Activated CD4-positive, alpha-beta T cell treated with anti-CD3 and anti-CD28 coated beads, Interleukin-2, amount 10 ng/mL, durations not matched to agents 7 days and 5 days (primary cell): ENCODE measurements around the gene MS4A15. TPM values are rescaled to one million over a fixed set of nuclear protein-coding genes. Genes with fewer than 3 reads are reported as not detected.
"Not testable (repeated sequence)": the region's sequence is repeated elsewhere in the genome, so short reads cannot be mapped to it uniquely, and the experiment has no call there.

ENCODE experiments used
- CTCF ChIA-PET: fragments of 350-600 bp; sonication (Branson Sonifier 250); formaldehyde crosslinking; loops from one replicate; lab custom pipeline; 2021; ENCODE audit warnings: antibody characterized with exemption; lab: Charles Lee
- POLR2A ChIA-PET: fragments of 350-600 bp; sonication (Branson Sonifier 250); formaldehyde crosslinking; loops from one replicate; lab custom pipeline; 2021; ENCODE audit warnings: antibody characterized with exemption; lab: Charles Lee
- DNase-seq: peaks from one replicate; pipeline ENCODE4 v3.0.0-alpha.2; 2020
- H3K27ac Mint-ChIP-seq: one replicate; pipeline ENCODE4 v1.8.0; 2021; ENCODE audit warnings: mild to moderate bottlenecking, moderate library complexity, mixed read lengths
- H3K27me3 Mint-ChIP-seq: one replicate; pipeline ENCODE4 v1.8.0; 2021; ENCODE audit warnings: mixed read lengths
- H3K36me3 Mint-ChIP-seq: one replicate; pipeline ENCODE4 v1.8.0; 2021; ENCODE audit warnings: low read depth, mixed read lengths
- H3K4me1 Mint-ChIP-seq: one replicate; pipeline ENCODE4 v1.8.0; 2021; ENCODE audit warnings: mixed read lengths
- H3K4me3 Mint-ChIP-seq: one replicate; pipeline ENCODE4 v1.8.0; 2021; ENCODE audit warnings: mild to moderate bottlenecking, moderate library complexity, mixed read lengths
- H3K9me3 Mint-ChIP-seq: one replicate; pipeline ENCODE4 v1.8.0; 2021; ENCODE audit warnings: mixed read lengths
- total RNA-seq, 2 experiments: library from RNA; stranded (reverse); gene quantifications; one replicate each; pipeline ENCODE4 v1.2.3, GENCODE V29; 2021

MS4A15 gene, protein sequence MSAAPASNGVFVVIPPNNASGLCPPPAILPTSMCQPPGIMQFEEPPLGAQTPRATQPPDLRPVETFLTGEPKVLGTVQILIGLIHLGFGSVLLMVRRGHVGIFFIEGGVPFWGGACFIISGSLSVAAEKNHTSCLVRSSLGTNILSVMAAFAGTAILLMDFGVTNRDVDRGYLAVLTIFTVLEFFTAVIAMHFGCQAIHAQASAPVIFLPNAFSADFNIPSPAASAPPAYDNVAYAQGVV
- total RNA-seq: not detected

GRCh38 chr11:60756307-60757032 lies at the start of gene MS4A15:
MS4A15 (plus strand) TSS chr11:60756867; CDS start chr11:60763734, 6,867 bp downstream.
- Mint-ChIP-seq H3K36me3 (no peaks in the 10 kb centered on the region), H3K27ac (no peak within 1 kb of the TSS), H3K4me3 (no peak within 1 kb of the TSS), H3K9me3 (no peaks in the 10 kb centered on the region), H3K4me1 (no peaks in the 10 kb centered on the region), H3K27me3 (peaks cover 30% of the 10 kb centered on the region)
- DNase-seq: no peak
- ChIA-PET CTCF (interaction anchor here (0.6 to 1.4 kb wide), 4 partner anchors 8 to 805 kb away, joined by 3 read pairs; no protein-coding TSS in a partner anchor), POLR2A (no interaction called here)

GRCh38 chr11:60706931-60707330 lies 49.7 kb upstream of the MS4A15 start:
- CTCF ChIA-PET: no interaction called here
- Mint-ChIP-seq H3K36me3 (no peaks in the 10 kb centered on the region), H3K4me3 (no peak overlapping the region), H3K27ac (no peak overlapping the region), H3K9me3 (no peaks in the 10 kb centered on the region), H3K4me1 (no peaks in the 10 kb centered on the region), H3K27me3 (peaks cover 11% of the 10 kb centered on the region)
- POLR2A ChIA-PET: no interaction called here
- no peak for DNase-seq

- Mint-ChIP-seq H3K27me3 (peaks cover 9% of the 10 kb centered on the region), H3K36me3 (no peaks in the 10 kb centered on the region), H3K27ac (no peak overlapping the region), H3K4me1 (no peaks in the 10 kb centered on the region), H3K9me3 (no peaks in the 10 kb centered on the region), H3K4me3 (no peak overlapping the region)
- DNase-seq: no peak
- ChIA-PET POLR2A (no interaction called here), CTCF (no interaction called here)
These were observed 46.2 kb upstream of the MS4A15 start for GRCh38 chr11:60710482-60710881.

- no peak overlapping the region for H3K27ac Mint-ChIP-seq
- no peaks in the 10 kb centered on the region for H3K9me3 Mint-ChIP-seq
- no peak for DNase-seq
- H3K27me3 Mint-ChIP-seq: peaks cover 9% of the 10 kb centered on the region
- CTCF ChIA-PET: no interaction called here
- POLR2A ChIA-PET: no interaction called here
- no peak overlapping the region for H3K4me3 Mint-ChIP-seq
- no peaks in the 10 kb centered on the region for H3K4me1 Mint-ChIP-seq
- no peaks in the 10 kb centered on the region for H3K36me3 Mint-ChIP-seq
These were observed 45.4 kb upstream of the MS4A15 start for GRCh38 chr11:60711276-60711675.

DNA sequence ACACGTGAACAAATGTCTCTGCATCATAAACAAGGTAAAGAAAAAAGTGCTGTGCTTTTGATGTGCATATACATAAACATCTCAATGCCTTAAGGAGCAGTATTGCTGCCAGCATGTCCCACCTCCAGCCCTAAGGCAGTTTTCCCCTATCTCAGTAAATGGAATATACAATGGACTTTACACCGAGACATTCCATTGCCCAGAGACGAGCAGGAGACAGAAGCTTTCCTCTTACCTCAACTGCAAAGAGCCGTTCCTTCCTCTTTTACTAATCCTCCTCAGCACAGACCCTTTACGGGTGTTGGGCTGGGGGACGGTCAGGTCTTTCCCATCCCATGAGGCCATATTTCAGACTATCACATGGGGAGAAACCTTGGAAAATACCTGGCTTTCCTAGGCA lies 43.2 kb upstream of the MS4A15 start:
- H3K27me3 Mint-ChIP-seq, CTCF ChIA-PET, POLR2A ChIA-PET, H3K9me3 Mint-ChIP-seq, DNase-seq, H3K27ac Mint-ChIP-seq, H3K4me1 Mint-ChIP-seq, H3K36me3 Mint-ChIP-seq, H3K4me3 Mint-ChIP-seq: not testable (repeated sequence)

DNA sequence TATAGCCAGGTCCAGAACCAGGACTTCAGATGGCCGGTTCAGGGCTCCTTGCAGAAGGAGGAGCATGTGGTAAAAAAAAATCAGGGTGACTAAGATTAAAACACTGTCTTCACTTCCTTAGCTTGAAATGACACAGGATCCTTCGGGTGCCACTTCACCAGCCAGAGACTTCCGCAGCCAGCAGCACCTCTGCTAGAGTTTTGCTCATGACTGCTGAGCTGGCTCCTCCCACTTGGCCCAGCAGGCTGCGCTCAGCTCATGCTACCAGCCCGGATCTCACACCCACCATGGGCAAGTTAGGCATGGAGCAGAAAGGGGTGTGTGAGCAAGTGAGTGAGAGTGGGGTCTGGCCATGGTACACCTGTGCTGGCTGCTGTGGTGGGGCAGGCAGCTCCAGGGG lies 38.7 kb upstream of the MS4A15 start:
- Mint-ChIP-seq H3K4me1 (no peaks in the 10 kb centered on the region), H3K27ac (no peak overlapping the region), H3K36me3 (no peaks in the 10 kb centered on the region), H3K9me3 (no peaks in the 10 kb centered on the region), H3K4me3 (no peak overlapping the region), H3K27me3 (peaks cover 2% of the 10 kb centered on the region)
- ChIA-PET CTCF (no interaction called here), POLR2A (no interaction called here)
- no peak for DNase-seq

DNA sequence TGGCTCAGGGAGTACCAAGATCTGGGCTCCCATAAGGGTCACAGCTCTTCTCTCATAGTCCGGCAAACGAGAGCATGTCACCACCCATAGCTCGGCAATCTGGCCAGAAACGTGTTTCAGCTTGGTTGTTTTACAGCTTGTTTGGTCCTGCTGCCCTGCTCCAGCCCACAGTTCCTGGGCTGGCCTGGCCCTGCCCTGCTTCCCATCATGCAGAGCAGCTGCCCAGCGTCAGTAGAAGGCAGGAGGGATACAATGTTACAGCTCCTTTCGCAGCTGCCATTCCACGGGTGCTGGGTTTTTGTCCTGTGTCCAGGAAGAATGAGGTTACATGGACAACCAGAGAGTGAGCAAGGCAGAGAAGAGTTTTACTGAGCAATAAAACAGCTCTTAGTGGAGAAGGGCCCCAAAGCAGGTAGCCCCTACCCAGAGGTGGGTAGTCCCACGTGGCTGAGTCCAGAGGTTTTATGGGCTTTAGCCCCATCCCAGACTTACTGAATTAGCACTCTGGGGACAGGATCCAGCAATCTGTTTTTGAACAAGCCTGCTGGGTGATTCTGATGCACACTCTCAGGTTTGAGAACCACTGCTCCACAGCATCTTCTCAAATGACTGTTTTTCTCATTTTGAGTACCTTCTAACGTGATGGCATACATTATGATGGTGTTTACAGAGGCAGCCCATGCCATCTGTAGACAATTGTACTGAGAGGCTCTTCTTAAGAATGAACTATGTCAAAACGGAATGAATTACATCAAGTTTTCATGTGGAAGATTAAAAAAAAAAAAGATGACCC lies 37.9 kb upstream of the MS4A15 start:
- Mint-ChIP-seq H3K9me3 (no peaks in the 10 kb centered on the region), H3K4me1 (no peaks in the 10 kb centered on the region), H3K36me3 (no peaks in the 10 kb centered on the region), H3K27ac (no peak overlapping the region), H3K27me3 (peaks cover 2% of the 10 kb centered on the region), H3K4me3 (no peak overlapping the region)
- ChIA-PET CTCF (no interaction called here), POLR2A (no interaction called here)
- no peak for DNase-seq

DNA sequence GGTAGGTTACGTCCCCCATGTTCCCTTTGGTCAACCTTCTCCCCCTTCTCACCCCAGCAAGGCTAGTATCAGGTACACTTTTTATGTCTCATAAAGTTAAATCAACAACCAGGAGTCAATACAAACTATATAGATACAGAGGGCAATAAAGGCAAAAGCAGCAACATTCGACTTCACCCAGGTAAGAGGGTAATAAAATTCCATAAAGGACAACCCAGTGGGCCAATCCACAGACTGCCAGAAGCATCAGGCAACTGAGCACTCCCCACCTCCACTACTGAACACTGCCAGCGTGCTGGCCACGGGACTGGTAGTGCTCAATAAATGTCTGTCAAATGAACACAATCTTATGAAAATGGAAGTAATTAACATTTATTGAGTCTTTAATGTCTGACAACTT lies 37.3 kb upstream of the MS4A15 start:
- POLR2A ChIA-PET: no interaction called here
- H3K4me3 Mint-ChIP-seq: no peak overlapping the region
- no peaks in the 10 kb centered on the region for H3K9me3 Mint-ChIP-seq
- no peak for DNase-seq
- peaks cover 2% of the 10 kb centered on the region for H3K27me3 Mint-ChIP-seq
- H3K4me1 Mint-ChIP-seq: no peaks in the 10 kb centered on the region
- H3K27ac Mint-ChIP-seq: no peak overlapping the region
- H3K36me3 Mint-ChIP-seq: no peaks in the 10 kb centered on the region
- CTCF ChIA-PET: no interaction called here

- H3K27me3 Mint-ChIP-seq: peaks cover 2% of the 10 kb centered on the region
- no peak for DNase-seq
- no peak overlapping the region for H3K27ac Mint-ChIP-seq
- POLR2A ChIA-PET: no interaction called here
- no peak overlapping the region for H3K4me3 Mint-ChIP-seq
- CTCF ChIA-PET: no interaction called here
- no peaks in the 10 kb centered on the region for H3K36me3 Mint-ChIP-seq
- H3K4me1 Mint-ChIP-seq: no peaks in the 10 kb centered on the region
- no peaks in the 10 kb centered on the region for H3K9me3 Mint-ChIP-seq
These were observed 36.2 kb upstream of the MS4A15 start for GRCh38 chr11:60720460-60720859.

- H3K27me3 Mint-ChIP-seq: peaks cover 9% of the 10 kb centered on the region
These were observed 32.2 kb upstream of the MS4A15 start, which contains the start of gene MS4A18 for GRCh38 chr11:60724420-60724819. MS4A18 (plus strand) TSS chr11:60724720.

DNA sequence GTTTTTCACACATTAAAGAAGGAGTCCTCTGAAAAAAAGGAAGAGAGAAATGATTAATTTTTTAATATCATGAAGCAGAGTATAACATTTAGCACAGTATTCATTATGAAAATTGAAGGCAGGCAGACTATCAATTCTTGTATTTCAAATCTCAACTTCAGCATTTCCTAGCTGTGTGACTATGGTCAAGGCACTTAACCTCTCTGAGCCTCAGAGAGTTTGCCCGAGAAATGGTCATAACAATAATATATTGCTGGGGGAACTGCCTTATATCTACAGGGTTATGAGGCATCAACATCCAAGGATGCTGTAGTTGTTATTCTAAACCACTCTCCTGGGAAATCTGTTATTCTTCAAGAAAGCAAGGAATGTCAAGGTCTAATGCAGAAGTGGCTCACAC lies 31.1 kb upstream of the MS4A15 start:
- Mint-ChIP-seq H3K27ac (no peak overlapping the region), H3K9me3 (no peaks in the 10 kb centered on the region), H3K36me3 (no peaks in the 10 kb centered on the region), H3K4me3 (no peak overlapping the region), H3K27me3 (peaks cover 12% of the 10 kb centered on the region), H3K4me1 (no peaks in the 10 kb centered on the region)
- POLR2A ChIA-PET: no interaction called here
- DNase-seq: no peak
- CTCF ChIA-PET: interaction anchor here (0.6 kb wide), 1 partner anchor 403 kb away, joined by 3 read pairs; no protein-coding TSS in a partner anchor

More at GRCh38 chr11:60724420-60724819, 32.2 kb upstream of the MS4A15 start, which contains the start of gene MS4A18:
- H3K4me3 Mint-ChIP-seq: no peak within 1 kb of the TSS
- no peak for DNase-seq
- no peaks in the 10 kb centered on the region for H3K36me3 Mint-ChIP-seq
- no peaks in the 10 kb centered on the region for H3K9me3 Mint-ChIP-seq
- ChIA-PET POLR2A (no interaction called here), CTCF (no interaction called here)
- H3K27ac Mint-ChIP-seq: no peak within 1 kb of the TSS
- H3K4me1 Mint-ChIP-seq: no peaks in the 10 kb centered on the region

DNA sequence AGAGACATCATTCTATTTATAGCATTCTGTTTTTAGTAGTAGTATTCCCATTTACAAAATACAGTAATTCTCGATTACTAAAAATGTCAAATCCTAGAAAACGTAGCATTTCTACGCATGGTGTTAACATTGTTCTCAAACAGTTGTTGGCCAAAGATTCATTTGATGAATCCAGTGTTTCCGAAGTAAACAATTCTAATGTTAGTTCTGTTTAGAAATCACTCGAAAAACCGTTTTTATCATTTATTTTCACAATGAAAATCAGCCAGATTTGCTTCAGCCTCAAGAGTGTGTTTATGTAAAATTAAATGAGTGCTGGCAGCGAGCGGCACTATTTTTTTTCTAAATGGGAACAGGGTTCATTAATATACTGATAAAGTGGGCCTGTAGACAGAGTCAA lies 25.1 kb upstream of the MS4A15 start:
- POLR2A ChIA-PET: no interaction called here
- H3K4me3 Mint-ChIP-seq: no peak overlapping the region
- H3K4me1 Mint-ChIP-seq: no peaks in the 10 kb centered on the region
- no peaks in the 10 kb centered on the region for H3K9me3 Mint-ChIP-seq
- no peak overlapping the region for H3K27ac Mint-ChIP-seq
- H3K27me3 Mint-ChIP-seq: peaks cover 10% of the 10 kb centered on the region
- CTCF ChIA-PET: no interaction called here
- no peaks in the 10 kb centered on the region for H3K36me3 Mint-ChIP-seq
- DNase-seq: no peak

DNA sequence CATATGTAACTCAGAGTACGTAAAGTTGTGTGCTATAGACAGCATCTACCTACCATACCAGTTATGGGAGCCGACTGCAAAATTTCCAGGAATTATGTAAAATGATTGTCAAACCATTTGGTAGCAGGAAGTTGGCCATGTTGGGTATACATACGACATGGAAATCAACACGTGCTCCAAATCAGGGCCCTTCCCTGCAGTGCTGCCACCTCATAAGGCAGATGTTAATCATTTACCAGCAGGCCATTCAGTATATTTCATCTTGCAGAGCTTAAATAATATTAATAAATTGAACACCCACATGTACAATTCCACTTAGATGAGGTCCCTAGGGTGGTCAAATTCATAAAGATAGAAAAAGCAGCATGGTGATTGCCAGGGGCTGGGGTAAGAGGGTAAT lies 22.4 kb upstream of the MS4A15 start:
- Mint-ChIP-seq H3K27me3 (peaks cover 4% of the 10 kb centered on the region), H3K27ac (no peak overlapping the region), H3K4me1 (no peaks in the 10 kb centered on the region), H3K9me3 (no peaks in the 10 kb centered on the region), H3K36me3 (no peaks in the 10 kb centered on the region), H3K4me3 (no peak overlapping the region)
- DNase-seq: no peak
- ChIA-PET CTCF (no interaction called here), POLR2A (no interaction called here)
